PC-3 (cell line): Measurements from ENCODE around the gene CEP128. TPM values are rescaled to one million over a fixed set of nuclear protein-coding genes. Genes with fewer than 3 reads are reported as not detected.

Source experiments
- ATAC-seq: fragments of 200-7000 bp; cut with Tn5 transposase; 2 replicates; pipeline ENCODE4 v1.9.1; 2020; ENCODE audit warnings: mild to moderate bottlenecking, moderate library complexity
- BruUV-seq: library from RNA; stranded (reverse); fragments of 400-500 nt; replicated peaks from 2 replicates; lab custom pipeline; 2021; lab: Mats Ljungman, UMichigan
- CTCF ChIA-PET: fragments of 300-600 bp; sonication (Branson Sonifier 250); formaldehyde crosslinking; loops from one replicate; lab custom pipeline; 2022; ENCODE audit warnings: antibody characterized with exemption; lab: Charles Lee
- POLR2A ChIA-PET: fragments of 300-600 bp; sonication (Branson Sonifier 250); formaldehyde crosslinking; loops from one replicate; lab custom pipeline; 2022; ENCODE audit warnings: antibody characterized with exemption; ENCODE audit not compliant: unreplicated experiment; lab: Charles Lee
- DNase-seq: peaks from one replicate; pipeline ENCODE4 v3.0.0-alpha.2; 2015
- H2AFZ ChIP-seq: fragments of 300-600 bp; sonication (generic); 2 replicates; pipeline ENCODE4 v1.6.0; 2016; ENCODE audit warnings: antibody characterized with exemption, low read length
- H3F3A ChIP-seq: fragments of 300-600 bp; sonication (generic); one replicate; pipeline ENCODE4 v1.6.0; 2017; ENCODE audit warnings: antibody characterized with exemption, low read length, control low read depth, mild to moderate bottlenecking; ENCODE audit not compliant: unreplicated experiment
- H3K27ac ChIP-seq: fragments of 300-600 bp; sonication (generic); 2 replicates; pipeline ENCODE4 v1.5.1; 2016; ENCODE audit warnings: mild to moderate bottlenecking, low read length
- H3K27me3 ChIP-seq: fragments of 300-600 bp; sonication (generic); 2 replicates; pipeline ENCODE4 v1.6.1; 2016; ENCODE audit warnings: low read length, mixed read lengths
- H3K36me3 ChIP-seq: fragments of 300-600 bp; sonication (generic); 2 replicates; pipeline ENCODE4 v1.6.1; 2016; ENCODE audit warnings: low read depth, mixed run types, low read length, mixed read lengths
- H3K4me1 ChIP-seq: fragments of 300-600 bp; sonication (generic); 2 replicates; pipeline ENCODE4 v1.5.1; 2016; ENCODE audit warnings: low read length; ENCODE audit not compliant: insufficient read depth
- H3K4me2 ChIP-seq: fragments of 300-600 bp; sonication (generic); 2 replicates; pipeline ENCODE4 v1.6.0; 2016; ENCODE audit warnings: low read length
- H3K4me3 ChIP-seq: fragments of 300-600 bp; sonication (generic); 2 replicates; pipeline ENCODE4 v1.5.1; 2016; ENCODE audit warnings: mild to moderate bottlenecking, low read length, mixed read lengths
- H3K79me2 ChIP-seq: fragments of 300-600 bp; sonication (generic); 2 replicates; pipeline ENCODE4 v1.6.1; 2017; ENCODE audit warnings: low read length, mixed read lengths
- H3K9ac ChIP-seq: fragments of 300-600 bp; sonication (generic); 2 replicates; pipeline ENCODE4 v1.6.0; 2016; ENCODE audit warnings: mild to moderate bottlenecking, low read length
- H3K9me2 ChIP-seq: fragments of 300-600 bp; sonication (generic); replicated peaks from 2 replicates; pipeline ENCODE4 v1.6.1; 2016; ENCODE audit warnings: mixed run types, low read length, mixed read lengths
- H3K9me3 ChIP-seq: fragments of 300-600 bp; sonication (generic); 2 replicates; pipeline ENCODE4 v1.6.1; 2016; ENCODE audit warnings: low read length, mixed read lengths
- H4K20me1 ChIP-seq: fragments of 300-600 bp; sonication (generic); 2 replicates; pipeline ENCODE4 v1.6.1; 2016; ENCODE audit warnings: low read length, mixed read lengths
- EZH2 ChIP-seq: fragments of 300-600 bp; sonication (generic); IDR thresholded peaks from one replicate; pipeline ENCODE4 v1.6.1; 2017; ENCODE audit warnings: antibody characterized with exemption, mild to moderate bottlenecking, low read length; ENCODE audit not compliant: unreplicated experiment
- EZH2phosphoT487 ChIP-seq: fragments of 300-600 bp; sonication (generic); IDR thresholded peaks from 2 replicates; pipeline ENCODE4 v1.6.1; 2018; ENCODE audit warnings: mild to moderate bottlenecking, antibody characterized with exemption, low read length, borderline replicate concordance
- intact Hi-C: fragments of 100-400 bp; cut with micrococcal nuclease; formaldehyde crosslinking; loops from 2 replicates; pipeline ENCODE4 v1.9.0; 2023
- total RNA-seq: library from RNA; depleted of rRNA; stranded (reverse); fragments of >200 nt; gene quantifications from 2 replicates; pipeline ENCODE4 v1.2.3, GENCODE V29; 2014
- TF ChIP-seq, protein P1 (sequence below): fragments of 300-600 bp; sonication (generic); conservative IDR thresholded peaks from 2 replicates; pipeline ENCODE4 v1.5.1; 2017; ENCODE audit warnings: antibody characterized with exemption, low read depth, mild to moderate bottlenecking, low read length

CEP128 gene
- total RNA-seq, 1 experiment from 2014 or later, result 11.6 TPM

- H3F3A ChIP-seq, result no peaks in the 10 kb centered on the region
- H3K36me3 ChIP-seq, result peaks cover 5% of the 10 kb centered on the region; the same call in 1 of the 2 replicates
- no peak for DNase-seq
- H3K27me3 ChIP-seq, result no peaks in the 10 kb centered on the region
- no peaks in the 10 kb centered on the region for H4K20me1 ChIP-seq
- H3K9me2 ChIP-seq, result no peaks in the 10 kb centered on the region
- no peak overlapping the region for H3K9ac ChIP-seq
- intact Hi-C loops, result no loop called here
- no peak overlapping the region for H3K4me3 ChIP-seq
- ChIA-PET CTCF (no interaction called here), POLR2A (no interaction called here)
- no peaks in the 10 kb centered on the region for H3K9me3 ChIP-seq
- no peak overlapping the region for H3K27ac ChIP-seq
- H3K79me2 ChIP-seq, result no peaks in the 10 kb centered on the region
- no peak overlapping the region for H3K4me2 ChIP-seq
- no peak for ATAC-seq
- BruUV-seq, result no TSS peak
- H2AFZ ChIP-seq, result no peak overlapping the region
- H3K4me1 ChIP-seq, result peaks cover 8% of the 10 kb centered on the region
- TF ChIP-seq, protein P1, sequence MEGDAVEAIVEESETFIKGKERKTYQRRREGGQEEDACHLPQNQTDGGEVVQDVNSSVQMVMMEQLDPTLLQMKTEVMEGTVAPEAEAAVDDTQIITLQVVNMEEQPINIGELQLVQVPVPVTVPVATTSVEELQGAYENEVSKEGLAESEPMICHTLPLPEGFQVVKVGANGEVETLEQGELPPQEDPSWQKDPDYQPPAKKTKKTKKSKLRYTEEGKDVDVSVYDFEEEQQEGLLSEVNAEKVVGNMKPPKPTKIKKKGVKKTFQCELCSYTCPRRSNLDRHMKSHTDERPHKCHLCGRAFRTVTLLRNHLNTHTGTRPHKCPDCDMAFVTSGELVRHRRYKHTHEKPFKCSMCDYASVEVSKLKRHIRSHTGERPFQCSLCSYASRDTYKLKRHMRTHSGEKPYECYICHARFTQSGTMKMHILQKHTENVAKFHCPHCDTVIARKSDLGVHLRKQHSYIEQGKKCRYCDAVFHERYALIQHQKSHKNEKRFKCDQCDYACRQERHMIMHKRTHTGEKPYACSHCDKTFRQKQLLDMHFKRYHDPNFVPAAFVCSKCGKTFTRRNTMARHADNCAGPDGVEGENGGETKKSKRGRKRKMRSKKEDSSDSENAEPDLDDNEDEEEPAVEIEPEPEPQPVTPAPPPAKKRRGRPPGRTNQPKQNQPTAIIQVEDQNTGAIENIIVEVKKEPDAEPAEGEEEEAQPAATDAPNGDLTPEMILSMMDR, result no peak
- TF ChIP-seq EZH2phosphoT487 (no peak), EZH2 (no peak)
Measured at GRCh38 chr14:80867798-80868197, 73.7 kb downstream of the CEP128 start.

GRCh38 chr14:80867091-80867490 is 74.4 kb downstream of the CEP128 start:
- peaks cover 5% of the 10 kb centered on the region; the same call in 1 of the 2 replicates for H3K36me3 ChIP-seq
- no peak overlapping the region for H2AFZ ChIP-seq
- no peak overlapping the region for H3K4me2 ChIP-seq
- H3K9me2 ChIP-seq, result no peaks in the 10 kb centered on the region
- H3K9ac ChIP-seq, result no peak overlapping the region
- ChIA-PET POLR2A (no interaction called here), CTCF (no interaction called here)
- no peaks in the 10 kb centered on the region for H3K9me3 ChIP-seq
- TF ChIP-seq, protein P1, result no peak
- TF ChIP-seq EZH2phosphoT487 (no peak), EZH2 (no peak)
- H3K4me3 ChIP-seq, result no peak overlapping the region
- 0 out of 2 replicates have a peak, but pooled peaks cover under 1% of the 10 kb centered on the region for H3K4me1 ChIP-seq
- no peaks in the 10 kb centered on the region for H3K79me2 ChIP-seq
- intact Hi-C loops, result no loop called here
- H3K27me3 ChIP-seq, result no peaks in the 10 kb centered on the region
- ATAC-seq (no peak), DNase-seq (peak; percentile 18)
- H4K20me1 ChIP-seq, result no peaks in the 10 kb centered on the region
- BruUV-seq, result no TSS peak
- H3F3A ChIP-seq, result no peaks in the 10 kb centered on the region
- no peak overlapping the region for H3K27ac ChIP-seq

DNA sequence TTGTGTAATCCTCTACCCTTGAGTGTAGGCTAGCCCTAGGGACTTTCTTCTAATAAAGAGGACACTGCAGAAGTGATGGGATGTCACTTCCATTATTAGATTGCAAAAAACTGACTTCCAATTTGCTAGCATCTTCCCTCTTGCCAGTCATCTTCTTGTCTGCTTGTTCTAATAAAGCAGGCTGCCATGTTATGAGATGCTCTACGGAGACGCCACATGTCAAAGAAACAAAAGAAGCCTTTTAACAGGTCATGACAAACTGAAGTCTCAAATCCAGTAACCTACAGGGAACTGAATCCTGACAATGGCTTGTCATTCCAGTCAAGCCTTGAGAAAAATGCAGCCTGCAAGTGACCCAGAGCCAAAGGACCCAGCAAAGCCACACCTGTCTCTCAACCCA is 76.0 kb downstream of the CEP128 start:
- CTCF ChIA-PET, result no interaction called here
- TF ChIP-seq EZH2phosphoT487 (no peak), EZH2 (no peak)
- TF ChIP-seq, protein P1, result no peak
- H3K27ac ChIP-seq, result no peak overlapping the region
- intact Hi-C loops, result no loop called here
- ATAC-seq, result no peak
- no TSS peak for BruUV-seq
- no peak overlapping the region for H3K9ac ChIP-seq
- no peak overlapping the region for H3K4me3 ChIP-seq
- H3K9me3 ChIP-seq, result no peaks in the 10 kb centered on the region
- no peak overlapping the region for H3K4me2 ChIP-seq
- POLR2A ChIA-PET, result no interaction called here
- H2AFZ ChIP-seq, result no peak overlapping the region
- H4K20me1 ChIP-seq, result no peaks in the 10 kb centered on the region
- no peaks in the 10 kb centered on the region for H3F3A ChIP-seq
- no peaks in the 10 kb centered on the region for H3K4me1 ChIP-seq
- no peaks in the 10 kb centered on the region for H3K79me2 ChIP-seq
- no peak for DNase-seq
- no peaks in the 10 kb centered on the region for H3K9me2 ChIP-seq
- peaks cover 5% of the 10 kb centered on the region; the same call in 1 of the 2 replicates for H3K36me3 ChIP-seq
- no peaks in the 10 kb centered on the region for H3K27me3 ChIP-seq
